NOMO-1 treated with dmso at 0.1 percent for 144 hours (cell line): ENCODE data around the gene TMEM117.

Source experiments
- DNase-seq: peaks from one replicate; lab custom pipeline; 2025; ENCODE audit not compliant: unreplicated experiment; lab: John Stamatoyannopoulos, UW

TMEM117 gene

DNA sequence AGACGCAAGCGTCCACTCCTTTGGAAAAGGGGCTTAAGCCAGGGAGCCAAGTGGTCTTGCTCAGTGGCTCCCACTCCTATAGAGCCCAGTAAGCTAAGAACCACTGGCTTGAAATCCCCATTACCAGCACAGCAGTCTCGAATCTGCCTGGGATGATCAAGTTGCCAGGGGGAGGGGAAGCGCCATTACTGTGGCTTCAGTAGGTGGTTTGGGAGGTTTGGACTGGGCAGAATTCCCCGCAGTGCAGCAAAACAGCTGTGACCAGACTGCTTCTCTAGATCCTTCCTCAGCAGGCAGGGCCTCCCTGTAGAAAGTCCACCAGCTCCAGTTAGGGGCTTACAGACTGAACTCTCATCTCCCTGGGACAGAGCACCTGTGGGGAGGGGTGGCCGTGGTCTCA lies 115.4 kb downstream of the TMEM117 start:
- no peak for DNase-seq

GRCh38 chr12:43957732-43958372 lies 122.0 kb downstream of the TMEM117 start:
- DNase-seq = peak; percentile 31

DNA sequence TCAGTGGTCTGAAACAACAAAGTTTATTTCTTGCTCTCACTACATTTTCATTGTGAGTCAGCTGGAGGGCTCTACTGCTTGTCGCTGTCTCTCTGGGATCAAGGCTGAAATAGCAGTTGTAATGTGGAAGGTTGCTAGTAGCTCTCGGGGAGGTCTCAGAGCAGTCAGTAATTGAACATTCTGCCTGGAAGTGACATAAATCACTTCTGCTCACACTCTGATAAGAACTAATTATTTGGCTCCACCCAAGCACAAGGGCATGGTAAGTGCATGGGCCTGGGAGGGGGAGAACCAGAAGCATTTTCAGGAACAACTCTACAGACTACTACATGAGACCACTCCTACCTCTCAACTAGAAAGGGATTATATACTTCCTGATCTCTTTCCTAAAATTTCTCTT lies 128.2 kb downstream of the TMEM117 start:
- DNase-seq = no peak

DNA sequence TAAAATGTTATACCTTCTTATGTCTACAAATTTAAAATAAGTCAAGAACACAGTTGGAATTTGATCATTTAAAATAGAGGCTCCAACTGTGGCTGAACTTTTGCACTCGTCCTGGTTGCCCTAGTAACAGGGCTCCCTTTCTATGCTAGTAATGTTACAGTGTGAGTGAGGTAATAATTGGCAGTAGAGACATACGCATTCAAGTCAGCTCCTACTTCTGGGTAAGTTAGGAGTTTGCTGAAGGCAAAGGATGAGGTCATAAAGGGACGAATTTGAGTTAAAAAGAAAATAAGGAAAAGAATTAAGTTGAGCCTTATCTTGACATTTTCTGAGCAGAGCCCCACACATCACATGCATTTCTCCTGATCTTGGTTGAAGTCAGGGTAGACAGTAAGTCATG lies 129.1 kb downstream of the TMEM117 start:
- no peak for DNase-seq

DNA sequence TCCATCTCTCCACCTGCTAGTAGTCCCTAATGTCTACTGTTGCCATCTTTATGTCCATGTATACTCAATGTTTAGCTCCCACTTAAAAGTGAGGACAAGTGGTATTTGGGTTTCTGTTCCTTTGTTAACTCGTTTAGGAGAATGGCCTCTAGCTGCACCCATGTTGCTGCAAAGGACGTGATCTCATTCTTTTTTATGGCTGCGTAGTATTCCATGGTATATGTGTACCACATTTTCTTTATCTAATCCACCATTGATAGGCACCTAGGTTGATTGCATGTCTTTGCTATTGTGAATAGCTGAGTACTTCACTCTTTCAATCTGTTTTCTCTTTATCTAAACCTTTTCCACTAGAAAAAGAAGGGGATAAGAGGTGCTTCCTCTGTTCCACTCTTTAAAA lies 130.0 kb downstream of the TMEM117 start:
- DNase-seq = no peak

- no peak for DNase-seq
These were observed 132.9 kb downstream of the TMEM117 start for GRCh38 chr12:43968736-43969135.

- no peak for DNase-seq
These were observed 134.0 kb downstream of the TMEM117 start for GRCh38 chr12:43969882-43970281.

DNA sequence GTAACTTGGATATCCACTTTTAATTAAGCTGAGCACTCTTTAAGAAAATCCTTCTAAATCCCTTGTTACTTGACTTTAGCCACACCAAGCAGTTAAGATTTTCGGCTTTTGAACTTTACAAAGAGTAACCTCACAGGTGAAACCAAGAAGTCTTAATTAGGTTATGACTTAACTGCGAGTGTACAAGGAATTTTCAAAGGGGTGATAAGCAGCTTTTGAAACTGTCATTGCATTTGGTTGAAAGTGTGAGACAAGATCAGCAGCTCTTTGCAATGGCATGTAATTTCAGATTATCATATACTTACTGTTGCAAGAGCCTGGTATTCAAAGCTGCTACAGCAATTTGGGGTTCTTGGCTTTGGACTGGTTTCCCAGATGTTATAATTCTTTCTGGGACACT lies 137.5 kb downstream of the TMEM117 start:
- no peak for DNase-seq

GRCh38 chr12:43973993-43974392 lies 138.1 kb downstream of the TMEM117 start:
- no peak for DNase-seq

DNA sequence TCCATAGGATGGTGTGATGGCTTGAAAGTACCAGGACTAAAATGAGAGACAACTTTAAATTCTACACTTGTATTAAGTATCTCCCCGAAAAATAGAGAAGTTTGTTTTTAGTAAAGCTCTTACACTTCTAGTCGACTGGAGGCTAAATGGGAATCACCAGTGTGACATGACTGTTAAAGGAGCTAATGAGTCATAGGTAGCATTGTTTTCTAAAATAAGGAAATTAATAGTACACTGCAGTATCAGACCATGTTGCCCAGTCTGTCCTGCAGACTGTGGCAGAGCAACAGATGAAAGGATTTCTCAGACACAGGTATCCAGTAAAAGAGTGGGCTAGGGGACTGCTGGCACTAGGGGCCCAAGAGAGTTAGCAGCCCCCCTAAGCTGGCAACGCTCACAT lies 140.1 kb downstream of the TMEM117 start:
- DNase-seq = no peak

DNA sequence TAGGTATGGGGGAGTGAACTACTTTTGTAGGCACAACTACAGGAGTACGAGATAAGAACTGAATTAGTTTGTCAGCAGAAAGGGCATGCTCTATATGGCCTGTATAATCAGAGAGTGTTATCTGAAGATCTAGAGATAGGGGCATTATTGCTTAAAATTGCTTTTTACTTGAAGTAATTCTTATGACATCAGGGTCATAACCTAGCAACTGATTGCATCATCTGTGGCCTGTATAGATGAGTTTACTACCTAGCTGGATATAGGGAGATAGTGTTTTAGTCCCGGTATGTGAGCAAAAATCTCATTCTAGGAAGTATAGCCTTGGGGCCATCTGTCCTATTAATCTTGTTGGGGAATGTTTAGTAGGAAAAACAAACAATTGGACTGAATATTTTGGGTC lies 142.7 kb downstream of the TMEM117 start:
- DNase-seq = no peak

- no peak for DNase-seq
These were observed 143.6 kb downstream of the TMEM117 start for GRCh38 chr12:43979450-43979849.

DNA sequence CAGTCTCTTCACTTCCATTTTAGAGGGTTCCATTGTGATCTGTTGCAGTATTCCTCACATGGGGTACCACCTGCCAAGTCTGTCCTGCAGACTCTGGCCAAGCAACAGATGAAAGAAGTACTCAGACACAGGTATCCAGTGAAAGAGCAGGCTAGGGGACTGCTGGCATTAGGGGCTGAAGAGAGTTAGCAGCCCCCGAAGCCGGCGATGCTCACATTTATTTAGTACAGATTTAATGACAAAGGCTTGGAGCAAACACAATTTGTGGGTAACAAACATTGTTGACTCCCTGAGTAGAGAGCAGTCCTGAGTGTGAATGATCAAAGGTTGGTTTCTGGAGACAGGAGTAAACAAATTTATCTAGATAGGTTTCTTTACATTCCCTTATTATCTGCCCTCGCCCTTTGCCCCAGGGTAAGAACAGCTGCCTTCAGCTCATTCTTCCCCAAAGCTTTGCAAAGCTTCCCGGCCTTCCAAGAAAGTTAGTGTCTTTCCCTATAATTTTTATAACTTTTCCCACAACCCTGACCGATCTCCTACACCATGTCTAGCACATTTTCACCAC lies 144.8 kb downstream of the TMEM117 start:
- DNase-seq = no peak

- DNase-seq = no peak
These were observed 145.8 kb downstream of the TMEM117 start for GRCh38 chr12:43981726-43982125.

DNA sequence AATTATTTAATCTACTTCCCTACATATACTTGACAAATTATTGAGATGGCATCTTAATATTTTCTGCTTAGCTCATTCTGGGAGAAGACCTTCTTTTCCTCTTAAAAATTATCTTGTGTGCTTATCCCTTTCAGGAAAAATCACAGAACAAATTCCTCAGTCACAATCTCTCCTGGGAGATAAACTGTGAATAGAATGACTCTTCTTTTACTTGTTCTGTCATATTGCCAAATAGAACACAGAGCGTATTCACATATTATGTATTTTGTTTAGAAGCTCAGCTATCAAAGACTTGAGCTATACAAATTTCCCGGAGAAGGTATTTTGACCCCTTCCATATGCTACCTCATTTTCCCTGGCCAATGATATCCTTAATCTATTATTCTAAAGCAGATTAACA lies 146.7 kb downstream of the TMEM117 start:
- DNase-seq = no peak

DNA sequence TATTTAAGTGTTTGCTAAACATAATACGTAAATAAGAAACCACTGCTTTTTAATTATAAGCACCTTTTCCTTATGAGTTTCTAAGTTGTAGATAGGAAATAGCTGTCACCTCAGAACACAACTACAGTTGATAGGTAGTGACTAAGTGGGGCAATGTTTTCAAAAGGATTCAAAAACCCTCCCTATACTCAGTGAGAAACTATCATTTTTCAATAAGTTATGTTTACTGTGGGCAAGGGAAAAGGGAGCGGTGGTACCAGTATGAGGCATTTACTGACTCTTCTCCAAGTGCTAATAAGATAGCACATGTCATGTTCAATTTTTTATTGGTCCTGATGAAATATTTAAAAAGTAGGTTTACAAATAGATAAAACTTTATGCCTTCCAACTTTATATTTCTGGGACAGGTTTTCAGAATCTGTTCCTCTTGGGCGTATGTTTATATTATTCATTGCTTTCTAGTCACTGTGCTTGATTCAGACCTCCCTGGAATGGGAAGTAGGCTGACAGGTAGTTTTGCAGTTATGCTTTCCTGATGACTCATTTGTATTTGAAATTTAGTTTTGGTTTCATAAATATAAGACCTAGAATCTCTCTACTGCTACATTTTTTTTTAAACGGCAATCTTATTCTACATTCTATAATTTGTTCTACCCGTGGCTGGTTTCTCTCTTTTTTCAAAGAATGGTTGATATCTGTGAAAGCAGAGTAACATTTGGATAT lies 153.1 kb downstream of the TMEM117 start:
- no peak for DNase-seq

GRCh38 chr12:43992856-43993255 lies 157.0 kb downstream of the TMEM117 start:
- DNase-seq = no peak

GRCh38 chr12:44000309-44000952 lies 164.6 kb downstream of the TMEM117 start:
- peak; percentile 17 for DNase-seq

GRCh38 chr12:44002607-44003006 lies 166.7 kb downstream of the TMEM117 start:
- DNase-seq = no peak

- DNase-seq = no peak
These were observed 167.8 kb downstream of the TMEM117 start for GRCh38 chr12:44003721-44004120.

DNA sequence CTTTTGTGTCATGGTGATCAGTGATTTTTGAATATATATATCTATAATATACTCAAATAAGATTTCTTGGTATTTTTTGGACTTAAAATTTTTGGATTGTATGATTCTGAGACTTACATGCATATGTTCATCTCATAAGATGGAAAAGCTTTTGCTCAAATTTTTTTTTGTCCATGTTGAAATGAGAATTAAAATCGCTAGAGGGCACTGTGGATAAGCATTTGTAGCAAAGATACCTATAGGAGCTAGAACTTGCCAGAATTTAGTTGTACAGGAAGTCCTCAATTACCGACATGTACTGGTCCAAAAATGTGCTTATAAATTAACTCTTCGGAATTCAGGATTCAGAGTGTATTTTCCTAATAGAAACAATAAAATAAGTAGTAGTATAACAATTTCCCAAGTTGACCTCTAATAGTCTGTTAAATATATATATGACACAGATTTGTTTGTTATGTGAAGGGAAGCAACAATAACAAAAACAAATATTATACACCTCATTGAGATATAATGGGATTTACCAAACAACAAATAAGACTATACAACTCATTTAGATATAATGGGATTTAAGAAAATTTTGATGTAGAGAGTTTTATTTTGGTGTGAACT lies 179.6 kb downstream of the TMEM117 start:
- DNase-seq = no peak

DNA sequence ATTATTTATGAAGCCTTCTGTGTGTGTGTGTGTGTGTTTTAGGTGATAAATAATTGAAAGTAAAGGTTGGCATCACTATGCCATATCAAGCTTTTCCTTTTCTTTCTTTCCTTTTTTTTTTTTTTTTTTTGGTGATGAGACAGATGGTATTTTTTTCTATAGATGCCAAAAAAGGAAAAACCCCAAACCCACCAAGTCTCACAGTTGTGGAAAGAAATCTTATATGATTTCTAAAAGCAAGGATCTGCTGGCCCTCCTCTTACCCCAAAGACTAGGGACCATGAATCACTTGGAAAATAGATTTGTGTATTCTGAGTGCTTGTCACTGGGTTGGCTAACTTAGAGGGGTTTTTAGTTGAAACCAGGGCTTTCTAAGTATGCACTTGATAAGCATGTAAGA lies 181.3 kb downstream of the TMEM117 start:
- no peak for DNase-seq
